GM18526 (cell line): ENCODE measurements around the gene GYG2.

Experiments used
- POLR2A ChIP-seq: IDR thresholded peaks from 3 replicates; pipeline ENCODE4 v1.6.1; 2011; ENCODE audit not compliant: insufficient read length; ENCODE audit errors: extremely low read depth

GYG2 gene

DNA sequence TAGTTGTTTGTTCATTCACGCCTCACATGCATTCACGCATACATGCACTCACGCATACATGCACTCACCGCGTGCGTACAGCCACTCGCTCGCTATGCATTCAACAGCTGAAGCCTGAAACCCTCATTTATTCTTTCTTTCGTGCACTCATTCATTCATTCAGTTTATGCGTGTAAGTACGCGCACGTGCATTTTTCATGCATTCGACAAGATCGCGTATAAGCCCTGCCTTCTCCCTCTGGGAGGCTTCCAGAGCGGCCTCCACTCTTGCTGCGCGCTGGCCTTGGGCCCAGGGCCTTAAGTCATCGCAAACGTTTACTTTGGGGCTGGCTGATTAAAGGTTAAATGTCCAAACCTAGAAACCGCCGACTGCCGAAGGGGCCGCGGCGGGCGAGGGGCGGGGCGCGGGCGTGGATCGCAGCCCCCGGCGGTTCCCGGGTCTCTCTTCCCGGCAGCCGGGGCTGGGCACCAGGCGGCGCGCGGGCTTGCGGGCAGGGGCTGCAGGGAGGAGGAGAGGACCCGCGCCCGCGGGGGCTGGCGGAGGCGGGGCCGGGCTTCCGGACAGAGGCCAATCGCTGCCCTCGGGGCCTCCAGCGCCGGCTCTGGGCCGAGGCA is at the start of gene GYG2:
Gene GYG2, plus strand, starts transcription at position 587 of the 615 bp plus-strand sequence. CDS start 1,259 bp downstream, outside the sequence.
- no peak for TF ChIP-seq POLR2A

DNA sequence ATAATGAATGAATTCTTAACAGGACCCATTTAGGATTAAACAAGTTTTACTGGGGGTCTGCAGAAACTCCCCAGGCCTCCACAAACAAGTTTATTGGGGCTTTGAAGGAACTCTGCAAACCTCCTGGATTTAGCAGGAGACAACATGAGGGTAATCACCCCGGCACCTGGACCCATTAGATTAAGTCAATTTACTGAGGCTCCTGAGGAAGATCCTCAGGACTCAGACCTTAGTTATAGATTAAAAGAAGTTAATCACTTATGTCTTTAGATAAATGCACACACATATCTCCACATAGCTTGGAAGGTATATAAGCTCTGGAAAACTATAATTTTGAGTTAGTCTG is 47.5 kb upstream of the GYG2 start:
- TF ChIP-seq POLR2A: no peak

DNA sequence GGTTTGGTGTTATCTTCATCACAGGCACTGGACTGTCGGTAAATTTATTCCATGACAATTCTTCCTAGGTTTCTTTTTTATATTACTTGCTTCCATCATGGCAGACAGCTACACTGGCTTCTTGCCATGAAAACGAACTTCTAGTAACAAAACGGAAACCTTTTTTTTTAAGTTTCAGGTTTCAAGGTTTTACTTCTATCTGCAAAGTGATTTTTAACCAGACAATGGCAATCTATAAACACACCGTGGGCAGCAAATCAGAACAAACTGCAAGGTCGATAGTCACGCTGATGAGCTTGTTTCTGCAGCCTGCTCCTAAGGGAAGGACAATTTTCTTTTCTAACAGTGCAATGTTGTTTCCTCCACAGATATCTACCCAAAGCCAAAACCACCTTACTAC is 47.0 kb upstream of the GYG2 start:
- no peak for TF ChIP-seq POLR2A

DNA sequence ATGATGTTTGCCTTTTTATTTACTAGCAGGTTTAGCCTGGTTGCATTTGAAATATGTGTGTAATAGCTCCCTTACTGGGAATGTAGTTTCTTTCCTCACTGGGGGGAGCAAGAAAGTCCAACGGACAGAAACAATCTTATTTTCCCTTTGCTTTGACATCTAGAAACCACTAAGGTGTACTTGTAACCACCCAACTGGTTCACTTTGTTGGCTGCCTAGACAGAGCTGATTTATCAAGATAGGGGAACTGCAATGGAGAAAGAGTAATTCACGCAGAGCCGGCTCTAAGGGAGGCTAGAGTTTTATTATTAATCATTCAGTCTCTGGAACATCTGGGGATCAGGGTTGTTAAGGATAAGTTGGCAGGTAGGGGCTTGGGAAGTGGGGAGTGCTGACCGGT is 46.6 kb upstream of the GYG2 start:
- TF ChIP-seq POLR2A: no peak

DNA sequence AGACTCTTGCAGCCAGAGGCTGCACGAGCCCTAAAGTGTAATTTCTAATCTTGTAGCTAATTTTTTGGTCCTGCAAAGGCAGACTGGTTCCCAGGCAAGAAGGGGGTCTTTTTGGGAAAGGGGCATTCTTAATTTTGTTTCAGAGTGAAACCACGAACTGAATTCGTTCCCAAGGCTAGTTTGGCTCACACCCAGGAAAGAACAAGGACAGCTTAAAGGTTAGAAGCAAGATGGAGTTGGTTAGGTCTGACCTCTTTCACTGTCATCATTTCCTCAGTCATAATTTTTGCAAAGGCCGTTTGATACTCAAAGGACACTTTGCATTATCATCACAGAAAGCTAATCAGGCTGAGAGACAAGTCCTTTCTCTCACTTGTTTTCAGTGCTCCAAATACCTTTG is 46.0 kb upstream of the GYG2 start:
- no peak for TF ChIP-seq POLR2A

DNA sequence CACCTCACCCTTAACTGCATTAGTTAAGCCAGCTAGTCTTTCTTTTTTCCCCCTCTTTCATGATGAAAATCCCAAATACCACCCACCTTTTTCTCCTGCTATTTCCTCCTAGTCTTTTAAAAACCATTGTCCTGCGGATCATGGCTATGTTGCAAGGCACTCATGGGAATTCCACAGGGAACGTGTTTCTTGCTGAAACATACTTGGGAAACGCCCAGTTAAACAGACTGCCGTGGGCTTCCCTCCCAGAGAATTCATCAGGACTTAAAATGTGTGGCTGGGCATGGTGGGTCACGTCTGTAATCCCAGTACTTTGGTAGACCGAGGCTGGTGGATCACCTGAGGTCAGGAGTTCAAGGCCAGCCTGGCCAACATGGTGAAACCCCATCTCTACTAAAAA is 44.7 kb upstream of the GYG2 start:
- TF ChIP-seq POLR2A: no peak

DNA sequence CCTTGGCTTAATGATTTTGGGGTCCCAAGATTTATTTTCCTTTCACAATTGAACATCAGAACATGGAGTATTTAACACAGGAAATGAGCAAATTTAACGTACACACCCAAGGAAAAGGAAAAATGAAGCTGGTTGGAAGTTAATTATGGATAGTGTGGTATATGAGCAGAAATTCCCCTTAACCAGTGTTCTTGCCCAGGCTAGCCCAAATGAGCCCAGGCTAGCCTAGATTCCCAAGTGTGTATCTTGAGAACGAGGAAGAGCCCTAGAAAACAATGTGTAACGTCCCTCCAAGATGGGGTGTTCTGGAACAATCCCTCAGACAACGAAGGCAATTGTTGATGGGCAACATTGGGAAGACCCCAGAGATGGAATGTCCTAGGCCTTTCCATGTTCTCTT is 43.2 kb upstream of the GYG2 start:
- TF ChIP-seq POLR2A: no peak

DNA sequence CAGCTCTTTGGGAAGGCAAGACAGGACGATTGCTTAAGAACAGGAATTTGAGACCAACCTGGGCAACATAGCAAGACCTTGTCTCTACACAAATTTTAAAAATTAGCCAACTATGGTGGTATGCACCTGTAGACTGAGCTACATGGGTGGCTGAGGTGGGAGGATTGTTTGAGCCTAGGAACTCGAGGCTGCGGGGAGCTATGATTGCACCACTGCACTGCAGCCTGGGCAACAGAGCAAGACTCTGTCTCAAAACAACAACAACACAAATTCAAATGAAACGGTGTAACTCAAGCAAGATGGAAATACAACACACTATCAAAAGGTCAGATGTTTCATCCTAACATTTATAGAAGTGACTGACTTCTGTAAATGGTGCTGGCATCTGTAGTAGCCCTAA is 39.8 kb upstream of the GYG2 start:
- TF ChIP-seq POLR2A: no peak

DNA sequence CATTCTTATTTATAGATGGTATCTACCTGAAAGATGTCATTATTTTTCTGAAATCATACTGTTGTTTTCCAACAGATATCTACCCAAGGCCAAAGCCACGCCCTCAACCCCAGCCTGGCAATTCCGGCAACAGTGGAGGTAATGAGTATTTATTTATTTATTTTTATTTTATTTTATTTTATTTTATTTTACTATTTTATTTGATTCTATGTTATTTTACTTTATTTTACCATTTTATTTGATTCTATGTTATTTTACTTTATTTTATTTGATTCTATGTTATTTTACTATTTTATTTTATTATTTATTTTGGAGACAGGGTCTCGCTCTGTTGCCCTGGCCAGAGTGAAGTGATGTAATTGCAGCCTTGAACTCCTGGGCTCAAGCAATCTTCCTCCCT is 39.2 kb upstream of the GYG2 start:
- TF ChIP-seq POLR2A: no peak

DNA sequence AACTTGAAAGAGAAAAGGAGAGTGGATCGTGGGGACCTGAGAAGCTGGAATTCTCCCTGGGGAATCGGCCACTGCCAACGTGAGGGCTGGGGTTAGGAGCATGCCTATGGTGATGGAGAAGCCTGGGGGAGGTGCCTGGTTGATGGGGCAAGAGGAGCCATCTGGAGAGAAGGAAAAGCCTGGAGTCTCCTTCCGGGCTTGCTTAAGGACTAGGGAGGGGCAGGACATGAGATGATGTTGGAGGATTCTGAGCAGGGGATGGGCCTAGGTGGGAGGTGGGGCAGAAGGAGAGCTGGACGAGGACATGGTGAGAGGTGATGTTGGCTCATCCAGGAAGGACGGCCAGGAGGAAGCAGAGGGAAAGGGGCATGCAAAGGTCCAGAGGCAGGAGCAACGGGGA is 35.0 kb upstream of the GYG2 start:
- TF ChIP-seq POLR2A: no peak

DNA sequence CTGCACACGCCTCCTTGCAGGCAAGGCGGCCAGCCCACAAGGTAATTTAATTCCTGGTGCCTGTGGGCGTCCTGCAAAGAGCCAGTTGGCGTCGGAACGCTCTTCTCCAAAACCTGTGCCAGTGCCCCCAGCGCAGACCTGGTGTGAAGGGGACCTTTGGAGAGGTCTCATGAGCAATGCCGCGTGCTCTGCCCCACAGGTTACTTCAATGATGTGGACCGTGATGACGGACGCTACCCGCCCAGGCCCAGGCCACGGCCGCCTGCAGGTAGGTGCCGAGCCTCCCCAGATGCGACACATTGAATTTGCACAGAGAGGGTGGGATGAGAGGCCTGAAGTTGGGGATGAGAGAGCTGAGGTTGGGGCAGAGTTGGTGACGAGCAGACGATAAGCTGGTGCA is 34.4 kb upstream of the GYG2 start:
- no peak for TF ChIP-seq POLR2A

DNA sequence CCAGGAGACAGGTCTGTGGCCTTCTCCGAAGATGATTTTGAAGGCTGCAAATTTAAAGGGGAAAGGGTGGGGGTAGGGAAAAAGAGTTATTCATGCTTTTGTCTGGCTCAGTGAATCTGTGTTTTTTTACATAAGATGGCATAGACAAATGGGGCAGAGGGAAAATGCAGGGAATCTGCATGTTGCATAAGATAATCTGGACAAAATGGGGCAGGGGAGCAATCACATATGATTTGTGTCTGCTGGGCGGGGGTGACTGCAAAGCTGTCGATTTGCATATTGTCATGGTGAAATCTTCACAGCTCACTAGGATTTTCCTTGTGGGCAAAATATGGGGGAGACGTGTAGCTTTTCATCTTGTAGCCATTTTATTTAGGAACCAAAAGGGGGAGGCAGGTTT is 29.4 kb upstream of the GYG2 start:
- TF ChIP-seq POLR2A: no peak

DNA sequence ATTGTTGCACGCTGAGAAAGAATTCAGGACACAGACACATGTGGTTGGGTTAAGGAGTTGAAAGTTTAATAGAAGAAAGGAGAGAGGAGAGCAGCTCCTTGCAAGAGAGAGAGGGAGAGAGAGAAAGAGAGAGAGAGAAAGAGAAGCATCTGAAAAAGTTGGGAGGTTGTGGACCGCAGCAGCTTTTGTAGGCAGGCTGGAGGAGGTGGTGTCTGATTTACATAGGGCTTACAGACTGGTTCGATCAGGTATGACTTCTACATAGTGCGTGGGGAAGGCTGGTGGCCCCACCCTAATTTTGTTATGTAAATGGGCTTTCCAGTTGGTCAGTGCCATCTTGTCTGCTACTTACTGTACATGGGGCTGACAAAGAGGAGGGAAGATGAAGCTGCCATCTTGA is 27.5 kb upstream of the GYG2 start:
- no peak for TF ChIP-seq POLR2A

DNA sequence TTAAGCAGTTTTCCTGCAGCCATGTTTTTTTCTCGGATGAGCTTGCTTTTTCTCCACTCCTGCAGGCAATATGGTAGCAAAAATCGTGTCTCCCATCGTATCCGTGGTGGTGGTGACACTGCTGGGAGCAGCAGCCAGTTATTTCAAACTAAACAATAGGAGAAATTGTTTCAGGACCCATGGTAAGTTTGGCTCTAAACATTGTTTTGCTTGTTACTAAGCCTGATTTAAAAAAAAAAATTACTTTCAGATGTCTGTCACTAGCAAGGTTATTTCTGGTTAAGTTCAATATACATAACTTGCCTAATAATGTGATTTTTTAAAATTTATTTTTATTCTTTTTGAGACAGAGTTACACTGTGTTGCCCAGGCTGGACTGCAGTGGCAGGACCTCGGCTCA is 17.5 kb upstream of the GYG2 start:
- no peak for TF ChIP-seq POLR2A

DNA sequence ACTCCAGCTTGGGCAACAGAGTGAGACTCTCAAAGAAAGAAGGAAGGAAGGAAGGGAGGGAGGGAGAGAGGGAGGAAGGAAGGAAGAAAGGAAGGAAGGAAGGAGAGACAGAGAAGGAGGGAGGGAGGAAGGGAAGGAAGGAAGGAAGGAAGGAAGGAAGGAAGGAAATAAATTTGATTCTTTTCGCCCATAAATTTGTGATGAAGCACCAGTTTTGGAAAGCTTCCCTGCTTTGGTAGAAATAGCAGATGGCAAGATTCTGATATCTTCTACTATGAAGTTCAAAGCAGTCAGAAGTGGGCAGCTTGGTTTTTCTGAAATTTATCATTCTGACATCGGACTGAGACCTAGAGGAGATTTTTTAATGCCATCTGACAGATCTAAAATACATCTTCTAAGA is 11.7 kb upstream of the GYG2 start:
- no peak for TF ChIP-seq POLR2A

DNA sequence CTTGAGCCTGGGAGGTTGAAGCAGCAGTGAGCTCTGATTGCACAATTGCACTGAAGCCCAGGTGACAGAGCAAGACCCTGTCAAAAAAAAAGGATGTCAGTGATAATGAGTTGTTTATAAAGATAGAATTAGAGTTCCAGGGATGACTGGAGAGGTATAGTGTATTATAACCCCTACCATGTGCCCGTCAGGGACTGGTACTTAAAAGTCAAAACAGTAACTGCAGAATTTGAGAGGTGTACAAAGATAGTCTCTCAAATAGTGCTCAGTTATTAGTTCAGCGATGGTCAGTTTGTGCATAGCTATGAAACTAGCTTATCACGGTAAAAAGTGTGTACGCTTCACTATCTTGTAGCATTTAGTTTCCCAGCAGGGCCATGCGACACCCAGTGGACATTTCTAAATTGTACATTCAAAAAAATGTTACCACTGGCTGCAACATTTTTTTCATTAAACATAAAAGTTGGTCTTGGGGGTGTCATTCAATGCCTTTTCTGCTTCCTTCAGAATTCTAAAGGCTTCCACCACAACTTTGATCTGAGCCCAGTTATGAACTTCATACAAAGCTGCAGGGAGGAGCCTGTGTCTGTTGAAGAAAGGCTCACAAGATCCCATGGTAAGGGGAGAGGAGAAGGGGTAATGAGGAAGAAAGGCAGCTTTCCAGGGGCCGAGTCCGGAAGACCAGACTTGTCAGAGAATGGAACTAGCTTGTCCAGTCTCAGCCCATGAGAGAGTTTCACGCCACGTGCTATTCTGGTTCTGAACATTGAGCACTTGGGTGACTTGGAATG is 9.2 kb upstream of the GYG2 start:
- TF ChIP-seq POLR2A: no peak

DNA sequence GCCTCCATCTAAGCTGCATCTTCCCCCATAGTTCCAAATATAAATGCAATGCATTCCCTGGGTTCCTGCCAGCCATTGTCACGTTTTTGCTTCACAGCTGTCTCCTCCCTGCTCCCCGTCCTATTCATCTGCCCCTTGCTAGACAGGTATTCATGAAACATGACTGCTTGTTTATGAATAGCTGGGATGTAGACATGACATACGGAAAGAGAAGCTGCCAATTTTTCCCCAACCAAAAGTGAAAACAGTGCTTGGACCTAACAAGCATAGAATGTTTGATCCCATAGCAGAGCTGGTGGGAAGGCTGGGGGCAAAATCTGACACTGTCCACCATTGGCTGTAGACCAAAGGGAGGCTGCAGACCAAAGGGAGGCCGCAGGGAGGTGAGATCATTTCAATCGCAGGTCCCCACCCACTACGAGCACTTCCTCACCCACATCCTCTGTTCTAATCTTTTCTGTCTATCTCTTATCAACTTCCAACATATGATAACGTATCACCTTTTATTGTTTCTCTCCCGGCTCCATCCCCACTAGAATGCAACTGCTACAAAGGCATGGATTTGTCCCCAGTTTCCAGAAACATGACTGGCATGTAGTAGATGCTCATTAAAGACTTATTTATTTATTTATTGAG is 8.5 kb upstream of the GYG2 start:
- TF ChIP-seq POLR2A: no peak

DNA sequence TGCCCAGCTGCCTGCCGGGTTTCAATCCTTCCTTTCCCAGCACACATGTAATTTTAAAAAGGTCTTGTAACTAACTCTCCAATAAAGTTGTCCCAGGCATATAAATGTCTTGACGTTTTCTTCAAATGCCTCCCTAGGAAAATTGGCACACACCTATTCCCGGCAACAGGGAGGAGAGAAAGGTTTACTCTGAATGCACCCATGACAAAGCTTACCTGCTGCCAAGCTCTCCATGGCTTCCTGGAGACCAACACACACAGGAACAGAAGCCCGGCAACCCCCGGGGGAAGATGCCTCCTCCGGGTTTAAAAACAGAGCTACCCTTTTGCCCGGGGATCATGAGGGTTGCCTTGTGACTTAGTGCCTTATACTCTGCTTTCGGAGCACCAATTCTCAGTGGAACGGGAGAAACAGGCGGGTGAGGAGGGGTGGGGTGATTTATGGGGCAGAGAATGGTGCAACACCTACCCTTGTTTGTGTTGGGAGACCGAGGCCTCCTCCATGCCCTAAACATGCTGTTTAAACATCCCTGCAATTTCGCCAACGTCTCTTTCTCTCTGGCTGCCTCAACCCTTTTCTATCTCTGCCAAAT is 4.8 kb upstream of the GYG2 start:
- no peak for TF ChIP-seq POLR2A
